Endometrium (tissue), 2 donors: ENCODE data around the gene MYH7.

Experiments used
- FAIRE-seq: peaks from 2 replicates; lab custom pipeline; 2012; peaks lifted over from hg19 to GRCh38; lab: Jason Lieb, UNC
- donor health status: control.
- donor health status: control.

MYH7 gene

GRCh38 chr14:23447361-23448350, 12.2 kb upstream of the MYH7 start:
- FAIRE-seq = no peak

DNA sequence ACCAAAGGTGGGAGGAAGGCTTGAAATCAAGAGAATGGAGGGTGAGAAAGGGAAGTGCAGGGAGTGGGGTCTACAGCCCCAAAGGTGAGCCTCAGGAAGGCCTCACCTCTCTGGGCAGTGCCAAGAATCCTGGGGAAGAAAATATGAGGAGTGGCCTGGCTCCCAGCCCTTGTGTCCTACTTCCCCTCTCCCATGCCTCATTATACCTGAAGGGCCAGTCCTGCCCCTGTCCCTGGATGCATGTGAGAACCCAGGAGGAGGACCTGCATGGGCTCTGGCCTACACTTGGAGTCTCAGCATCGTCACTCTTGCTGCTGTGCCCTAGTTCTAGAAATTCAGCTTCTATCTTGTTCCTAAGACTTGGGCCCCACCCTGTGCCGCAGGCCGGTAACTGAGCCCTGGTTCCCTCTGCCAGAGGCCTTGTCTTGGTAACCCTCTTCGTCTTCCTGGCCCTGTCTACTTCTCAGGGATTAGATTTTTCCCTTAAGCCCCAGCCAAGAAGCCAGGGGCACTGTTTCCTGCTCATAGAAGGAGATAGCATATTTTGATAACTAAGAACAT, 10.9 kb upstream of the MYH7 start:
- no peak for FAIRE-seq

DNA sequence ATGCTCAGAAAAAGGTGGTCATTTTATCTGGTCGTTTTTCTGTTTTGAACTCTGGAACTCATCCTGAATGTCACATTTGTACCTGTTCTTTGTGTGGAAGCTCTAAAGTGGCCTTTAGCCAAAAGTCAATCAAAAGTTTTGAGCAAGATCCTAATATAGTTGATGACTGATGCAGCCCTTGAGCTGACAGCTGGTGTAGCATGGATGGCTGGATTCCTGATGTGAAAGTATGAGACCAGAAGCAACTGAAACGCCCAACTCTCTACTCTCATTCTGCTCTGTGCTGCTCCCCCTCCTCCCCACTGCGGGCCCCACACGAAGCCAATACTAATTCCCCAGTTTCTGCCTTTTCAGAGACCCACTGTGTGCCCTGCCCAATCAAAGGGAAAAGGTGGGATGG, 10.3 kb upstream of the MYH7 start:
- no peak for FAIRE-seq

GRCh38 chr14:23444314-23444713, 8.9 kb upstream of the MYH7 start:
- no peak for FAIRE-seq

DNA sequence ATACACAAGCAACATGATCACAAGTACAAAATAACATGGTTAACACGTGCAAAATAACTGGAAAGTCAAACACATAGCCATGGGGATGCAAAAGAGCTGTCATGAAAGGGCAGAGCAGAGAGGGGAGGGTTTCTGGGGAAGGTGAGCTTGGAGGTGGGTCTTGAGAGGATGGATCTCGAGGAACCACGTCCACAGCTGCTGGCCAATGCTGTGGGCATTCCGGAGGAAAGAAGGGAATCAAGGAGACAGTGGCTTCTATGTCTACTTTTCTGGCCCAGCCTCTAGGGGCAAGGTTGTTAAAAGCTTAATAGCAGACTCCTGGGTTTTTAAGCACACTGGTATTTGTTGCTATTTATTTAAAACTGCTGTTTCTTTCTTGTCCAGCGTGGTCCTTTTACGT, 8.4 kb upstream of the MYH7 start:
- FAIRE-seq = no peak

DNA sequence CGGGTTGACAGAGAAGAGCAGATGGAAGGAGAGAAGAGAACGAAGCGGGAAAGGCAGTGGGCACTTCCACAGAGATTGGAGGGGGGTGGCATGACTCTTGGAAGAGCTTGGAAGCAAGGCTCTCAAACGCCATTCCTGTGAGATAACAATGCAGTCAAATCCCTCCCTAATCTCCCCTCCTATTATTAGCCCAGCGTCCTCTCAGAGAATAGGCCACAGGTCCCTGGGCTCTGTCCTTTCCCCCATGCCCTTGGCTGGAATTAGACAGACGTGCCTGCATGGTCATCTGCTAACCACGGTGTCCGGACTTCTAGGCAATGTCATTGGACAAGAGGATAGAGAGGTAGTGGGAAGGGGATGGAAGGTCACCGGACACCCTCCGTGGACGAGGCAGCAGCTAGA, 8.0 kb upstream of the MYH7 start:
- FAIRE-seq = no peak

DNA sequence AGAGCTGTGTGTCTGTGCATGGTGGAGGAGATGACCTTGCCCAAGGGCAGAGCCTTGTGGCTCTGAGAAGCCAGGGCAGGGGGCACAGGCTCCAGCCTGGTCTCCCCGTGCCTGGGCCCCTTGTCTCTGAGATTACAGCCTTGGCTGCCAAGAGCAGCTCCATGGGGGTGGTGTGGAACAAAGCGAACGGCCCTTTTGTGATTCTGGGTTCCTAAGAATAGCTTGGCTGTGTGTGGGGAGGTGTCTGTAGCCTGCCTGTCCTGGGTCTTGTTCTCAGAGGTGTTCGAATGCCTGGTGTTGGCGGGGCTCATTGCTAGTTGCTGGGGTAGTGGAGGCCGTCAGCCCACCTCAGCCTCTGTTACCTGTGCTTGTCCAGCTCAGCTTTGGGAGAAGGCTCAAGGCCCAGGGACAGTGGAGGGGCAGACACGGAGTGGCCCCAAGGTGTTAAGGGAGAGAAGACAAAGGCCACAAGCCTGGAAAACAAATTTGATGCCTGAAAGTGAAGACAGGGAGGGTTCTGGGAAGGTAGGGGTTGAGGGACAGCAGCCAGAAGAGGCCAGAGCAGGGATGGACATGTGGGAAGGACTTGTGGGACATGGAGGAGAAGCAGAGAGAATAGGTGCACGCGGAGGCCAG, 7.4 kb upstream of the MYH7 start:
- FAIRE-seq = no peak

DNA sequence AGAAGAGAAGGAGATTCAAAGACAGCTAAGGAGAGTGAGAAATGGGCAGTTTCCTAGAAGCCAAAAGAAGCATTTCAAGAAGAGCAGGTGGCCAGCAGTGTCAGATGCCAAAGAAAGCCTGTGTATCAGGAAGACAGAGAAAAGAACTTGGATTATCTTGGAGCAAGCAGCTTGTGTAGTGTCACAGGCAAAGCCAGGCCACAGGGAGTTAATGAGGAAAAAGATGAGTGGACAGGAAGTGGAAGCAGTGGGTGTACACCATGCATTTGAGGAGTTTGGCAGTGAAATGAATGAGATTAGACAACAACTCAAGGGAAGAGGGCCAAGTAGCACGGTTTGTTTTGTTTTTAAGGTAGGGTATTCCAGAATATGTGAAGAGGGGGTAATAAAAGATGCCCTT, 5.6 kb upstream of the MYH7 start:
- FAIRE-seq = no peak

DNA sequence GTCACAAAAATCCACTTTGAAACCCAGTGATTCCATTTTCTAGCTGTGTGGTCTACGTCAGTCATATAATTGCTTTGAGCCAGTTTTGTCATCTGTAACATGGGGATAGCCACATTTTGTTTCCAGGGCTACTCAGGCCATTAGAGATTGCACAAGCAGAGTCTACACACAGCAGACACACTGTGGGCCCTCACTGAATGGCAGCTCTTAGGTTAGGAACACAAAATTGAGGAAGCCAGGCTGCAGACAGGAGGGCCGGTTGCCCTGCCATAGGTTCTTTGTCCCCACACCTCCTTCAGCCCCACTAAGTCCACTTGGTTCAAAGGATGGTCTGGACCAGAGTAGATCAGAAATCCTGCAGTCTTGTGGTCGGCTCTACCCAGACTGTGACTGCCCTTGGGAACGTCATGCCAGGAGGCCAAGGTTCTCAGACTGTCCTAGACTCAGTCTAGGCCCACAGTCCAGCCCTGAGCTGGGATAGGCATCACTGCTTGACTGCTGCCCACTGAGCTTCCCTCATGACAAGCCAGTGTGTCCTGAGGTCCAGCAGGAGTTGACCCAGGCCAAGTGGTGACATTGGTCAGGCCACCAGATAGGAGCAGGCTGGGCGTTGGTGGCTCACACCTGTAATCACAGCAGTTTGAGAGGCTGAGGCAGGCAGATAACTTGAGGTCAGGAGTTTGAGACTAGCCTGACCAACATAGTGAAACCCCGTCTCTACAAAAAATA, 3.8 kb upstream of the MYH7 start:
- FAIRE-seq = no peak

DNA sequence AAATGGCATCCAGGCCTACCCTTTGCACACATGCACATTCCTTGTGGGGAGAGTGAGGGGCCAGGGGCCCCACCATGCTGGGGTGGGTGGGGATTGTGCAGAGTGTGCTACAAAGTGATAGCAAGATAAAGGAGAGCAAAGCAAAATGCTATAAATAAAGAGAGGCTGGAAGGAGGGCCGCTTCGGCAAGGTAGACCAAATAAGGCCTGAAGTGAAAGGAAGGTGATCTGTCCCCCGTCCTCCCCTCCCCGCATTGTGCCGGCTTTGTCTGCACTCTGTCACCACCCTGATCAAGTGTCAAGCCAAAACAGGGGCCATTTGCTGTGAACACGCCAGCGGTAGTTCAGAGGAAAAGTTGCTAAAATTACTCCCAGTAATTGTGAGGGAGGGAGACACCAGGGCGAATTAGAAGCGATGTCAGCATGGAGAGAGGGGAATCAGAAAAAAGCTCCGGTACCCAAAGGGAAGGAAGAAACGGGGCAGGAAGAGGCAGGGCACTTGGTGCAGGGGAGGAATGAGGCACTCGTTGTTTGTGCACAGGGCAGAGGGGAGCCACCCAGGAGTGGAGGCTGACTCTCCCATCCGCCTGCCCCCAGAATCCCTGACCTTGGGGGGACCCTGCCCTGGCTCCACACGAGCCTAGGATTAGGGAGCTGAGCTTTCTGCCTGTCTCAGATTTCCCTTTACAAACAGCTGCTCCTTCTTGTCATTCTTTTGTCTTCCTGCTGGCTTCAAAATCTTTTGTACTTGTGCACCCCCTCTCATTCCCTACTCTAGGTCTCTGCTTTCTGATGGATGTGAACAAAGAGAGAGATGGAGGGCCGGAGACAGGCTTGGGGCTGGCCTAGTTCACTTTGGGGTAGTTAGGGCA, 2.9 kb upstream of the MYH7 start:
- no peak for FAIRE-seq

DNA sequence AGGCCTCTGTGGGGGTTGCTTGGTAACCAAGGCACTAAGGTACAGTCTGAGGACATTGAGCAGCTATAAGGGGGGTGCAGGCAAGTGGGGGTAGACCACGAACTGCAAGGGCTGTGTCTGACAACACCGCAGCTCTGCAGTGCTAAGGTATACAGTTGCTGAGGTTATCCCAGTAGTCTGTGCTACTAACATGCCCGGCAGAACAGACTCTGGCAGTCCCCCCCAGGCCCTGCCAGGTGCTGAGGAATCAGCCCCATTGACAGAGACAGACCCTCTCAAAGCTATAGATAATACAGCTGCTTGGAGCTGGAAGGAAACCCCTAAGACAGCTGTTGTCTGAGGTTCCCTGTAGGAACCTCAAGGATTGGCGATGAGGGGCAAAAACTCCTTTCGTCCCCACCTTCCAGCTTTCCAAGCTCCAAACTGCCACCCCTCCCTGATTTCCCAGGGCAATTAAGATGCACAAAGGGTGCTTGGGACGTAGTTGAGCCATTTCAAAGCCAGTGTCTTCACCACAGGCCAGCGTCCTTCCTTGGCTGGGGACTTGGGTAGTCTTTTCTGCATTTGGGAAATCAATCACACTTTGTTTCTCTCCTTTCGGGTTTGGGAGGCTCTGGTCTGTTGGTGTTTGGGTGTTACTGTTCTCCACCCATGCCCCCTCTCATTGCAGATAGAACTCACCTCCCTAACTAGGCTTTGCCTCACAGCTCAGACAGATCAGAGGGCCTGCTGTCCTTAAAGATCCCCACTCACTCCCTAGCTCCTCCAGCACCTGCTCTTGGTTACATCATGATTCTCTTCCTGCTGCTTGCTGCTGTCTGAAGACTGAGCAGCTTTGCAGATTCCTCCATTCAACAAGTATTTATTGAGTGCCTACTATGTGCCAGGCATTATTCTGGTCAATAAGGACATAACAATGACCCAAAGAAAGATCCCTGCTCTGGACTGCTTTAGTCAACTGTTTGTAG, 2.0 kb upstream of the MYH7 start:
- FAIRE-seq = no peak

DNA sequence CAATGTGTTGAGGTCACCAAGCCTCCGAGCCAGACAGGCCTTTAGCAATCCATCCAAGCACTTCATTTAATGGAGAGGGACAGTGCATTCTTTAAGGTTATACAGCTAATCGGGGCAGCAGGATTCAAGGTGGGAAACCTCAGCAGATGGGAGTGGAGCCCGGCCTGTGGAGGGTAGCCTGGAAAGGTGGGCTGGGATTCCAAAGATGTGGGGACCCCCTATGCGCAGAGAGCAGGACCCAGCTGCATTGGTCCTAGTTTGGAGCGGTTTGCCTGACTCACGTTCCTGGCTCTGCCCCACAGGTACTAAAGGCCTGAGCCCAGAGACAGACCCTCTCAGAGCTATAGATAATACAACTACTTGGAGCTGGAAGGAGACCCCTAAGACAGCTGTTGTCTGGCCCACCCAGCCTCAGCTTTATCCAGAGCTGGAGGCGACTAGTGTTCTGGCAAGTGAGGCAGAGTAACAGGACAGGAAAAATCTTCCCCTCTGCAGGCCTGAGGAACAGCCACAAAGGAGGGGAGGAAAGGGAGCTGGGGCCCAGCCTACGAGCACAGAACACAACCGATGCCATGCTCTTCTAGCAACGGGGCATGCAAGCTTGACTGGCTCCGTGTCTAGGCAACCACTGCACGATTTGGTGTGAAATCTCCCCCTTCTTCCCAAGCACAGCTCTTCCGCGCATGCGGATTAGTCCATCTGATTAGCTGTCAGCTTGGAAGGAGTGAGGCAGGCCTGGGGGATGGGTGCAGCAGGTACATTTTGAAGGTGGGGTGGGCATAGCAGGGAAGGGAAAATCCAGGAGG, 1.1 kb upstream of the MYH7 start:
- FAIRE-seq = no peak

DNA sequence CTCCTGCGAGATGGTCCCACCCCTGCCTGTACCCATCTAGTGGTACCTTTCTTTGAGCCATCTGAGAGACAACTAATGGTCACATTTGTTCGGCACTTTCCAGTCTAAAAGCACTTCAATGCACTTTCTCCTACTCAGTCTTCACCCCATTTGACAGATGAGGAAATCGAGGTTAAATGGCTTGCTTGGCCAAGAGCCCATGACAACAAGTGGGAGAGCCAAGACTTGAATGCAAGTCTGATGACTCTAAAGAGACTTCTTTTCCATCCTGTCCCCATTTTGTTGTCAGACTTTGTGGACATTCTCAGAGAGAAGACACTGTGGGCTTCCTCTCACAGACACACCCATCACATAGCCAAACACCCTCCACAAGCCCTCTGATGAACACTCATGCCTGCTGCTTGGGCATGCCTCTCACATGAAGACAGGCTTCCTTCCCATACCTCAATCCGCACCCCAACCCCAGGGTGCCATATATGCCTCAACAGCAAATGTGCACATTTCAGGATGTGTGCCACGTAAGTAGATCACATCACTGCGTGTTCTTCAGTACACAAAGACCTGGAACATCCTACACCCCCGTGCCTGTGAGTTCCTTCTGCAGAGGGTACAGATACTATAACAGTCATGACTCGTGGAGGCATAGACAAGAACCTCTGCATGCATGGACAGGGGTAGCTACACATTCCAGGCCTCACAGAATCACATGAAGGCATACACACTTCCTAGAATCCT, 805 bp downstream of the MYH7 start:
- FAIRE-seq = no peak

GRCh38 chr14:23433457-23433856, 2.0 kb downstream of the MYH7 start:
- FAIRE-seq = no peak

DNA sequence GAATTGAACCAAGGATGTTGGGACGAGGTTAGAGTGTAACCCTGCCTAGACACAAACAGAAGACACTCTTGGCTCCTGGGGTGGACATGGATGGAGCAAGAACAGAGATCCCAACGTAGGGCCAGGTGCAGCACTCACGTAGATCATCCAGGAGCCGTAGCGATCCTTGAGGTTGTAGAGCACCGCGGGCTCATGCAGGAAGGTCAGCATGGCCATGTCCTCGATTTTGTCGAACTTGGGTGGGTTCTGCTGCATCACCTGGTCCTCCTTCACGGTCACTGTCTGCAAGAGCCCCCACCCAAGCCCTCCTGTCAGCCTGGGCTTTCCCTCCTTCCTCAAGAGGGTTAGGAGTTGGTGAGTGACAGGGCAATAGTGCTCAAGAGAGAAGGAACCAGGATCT, 2.5 kb downstream of the MYH7 start:
- no peak for FAIRE-seq

GRCh38 chr14:23432102-23432925, 3.1 kb downstream of the MYH7 start:
- no peak for FAIRE-seq

DNA sequence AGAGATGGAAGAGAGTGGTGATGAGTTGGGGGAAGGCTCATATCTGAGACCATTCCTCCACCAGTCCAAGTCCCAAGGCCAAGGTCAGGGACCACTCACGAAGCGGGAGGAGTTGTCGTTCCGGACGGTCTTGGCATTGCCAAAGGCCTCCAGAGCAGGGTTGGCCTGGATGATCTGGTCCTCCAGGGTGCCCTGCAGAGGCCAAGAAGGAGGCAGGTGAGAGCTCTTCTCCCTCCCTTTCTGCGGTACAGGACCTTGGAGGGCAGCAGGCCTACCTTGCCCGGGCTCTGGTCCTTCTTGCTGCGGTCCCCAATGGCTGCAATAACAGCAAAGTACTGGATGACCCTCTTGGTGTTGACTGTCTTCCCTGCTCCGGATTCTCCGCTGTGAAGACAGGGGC, 4.0 kb downstream of the MYH7 start:
- FAIRE-seq = no peak

GRCh38 chr14:23430723-23431085, 4.8 kb downstream of the MYH7 start:
- FAIRE-seq = no peak
